K562 (cell line): ENCODE measurements around the gene NFE2. TPM values are rescaled to one million over a fixed set of nuclear protein-coding genes. Genes with fewer than 3 reads are reported as not detected.

Experiments
- BCOR ChIP-seq: fragments of 450-650 bp; IDR thresholded peaks from 2 replicates; pipeline ENCODE4 v1.6.1; 2016
- FOXJ3 ChIP-seq: sonication (generic); formaldehyde crosslinking; IDR thresholded peaks from 2 replicates; pipeline ENCODE4 v1.4.0; 2020; ENCODE audit warnings: mild to moderate bottlenecking, missing genetic modification reagents
- KLF10 ChIP-seq: fragments of 250-450 bp; sonication (Bioruptor Pico); IDR thresholded peaks from 2 replicates; pipeline ENCODE4 v1.6.1; 2021; ENCODE audit warnings: matching md5 sums
- MECOM ChIP-seq: fragments of 250-450 bp; sonication (Bioruptor Pico); IDR thresholded peaks from 2 replicates; pipeline ENCODE4 v1.8.0; 2022; ENCODE audit warnings: inconsistent platforms
- MTA3 ChIP-seq: fragments of 450-650 bp; formaldehyde crosslinking; IDR thresholded peaks from 2 replicates; pipeline ENCODE4 v1.6.1; 2017; ENCODE audit warnings: mild to moderate bottlenecking, borderline replicate concordance
- NBN ChIP-seq: fragments of 450-650 bp; IDR thresholded peaks from 2 replicates; pipeline ENCODE4 v1.6.1; 2016; ENCODE audit warnings: low read depth, mild to moderate bottlenecking
- NR4A1 ChIP-seq, 2 experiments: fragments of 250-450 bp in 1 of 2; fragments of 450-650 bp in 1 of 2; sonication (Bioruptor Pico) in 1 of 2; IDR thresholded peaks; 2 replicates each; pipeline versions ENCODE4 v1.4.0 to v1.6.1; 2016 to 2020; ENCODE audit warnings: mild to moderate bottlenecking in 2 of 2, missing compliant biosample characterization in 1 of 2, missing genetic modification characterization in 1 of 2, moderate library complexity in 1 of 2
- PML ChIP-seq: IDR thresholded peaks from 2 replicates; pipeline ENCODE4 v1.6.1; 2012; ENCODE audit warnings: low read length, inconsistent platforms
- POLR3A ChIP-seq: IDR thresholded peaks from 2 replicates; pipeline ENCODE4 v1.6.1; 2011; ENCODE audit warnings: borderline replicate concordance, mild to moderate bottlenecking, moderate library complexity; ENCODE audit not compliant: insufficient read length, insufficient read depth; ENCODE audit errors: extremely low read depth
- SMARCB1 ChIP-seq: IDR thresholded peaks from 2 replicates; pipeline ENCODE4 v1.6.1; 2011; ENCODE audit warnings: improper control_type of control experiment, low read depth; ENCODE audit not compliant: insufficient read length
- TCF15 ChIP-seq: fragments of 250-450 bp; sonication (Bioruptor Pico); IDR thresholded peaks from 2 replicates; pipeline ENCODE4 v1.8.0; 2022; ENCODE audit warnings: moderate library complexity, mild to moderate bottlenecking, inconsistent platforms
- TOE1 ChIP-seq, 2 experiments: fragments of 450-650 bp in 1 of 2; sonication (generic) in 1 of 2; formaldehyde crosslinking in 1 of 2; IDR thresholded peaks; 2 replicates each; pipeline versions ENCODE4 v1.7.1 to v1.8.0; 2016 to 2022; ENCODE audit warnings: borderline replicate concordance in 2 of 2, mild to moderate bottlenecking in 2 of 2, antibody characterized with exemption in 1 of 2, inconsistent platforms in 1 of 2, low read depth in 1 of 2, missing genetic modification reagents in 1 of 2, moderate library complexity in 1 of 2
- TRIM28 ChIP-seq: fragments of 450-650 bp; IDR thresholded peaks from 2 replicates; pipeline ENCODE4 v1.6.1; 2017
- ZFPM2 ChIP-seq: fragments of 250-450 bp; sonication (Bioruptor Pico); IDR thresholded peaks from 2 replicates; pipeline ENCODE4 v1.5.1; 2022; ENCODE audit warnings: mild to moderate bottlenecking
- ZKSCAN1 ChIP-seq: fragments of 150-350 bp; IDR thresholded peaks from 2 replicates; pipeline ENCODE4 v1.6.1; 2016; ENCODE audit warnings: low read depth, low read length
- ZNF23 ChIP-seq: fragments of 250-450 bp; sonication (Bioruptor Pico); IDR thresholded peaks from 2 replicates; pipeline ENCODE4 v1.4.0; 2020; ENCODE audit warnings: mild to moderate bottlenecking
- ZNF395 ChIP-seq: fragments of 200-800 bp; sonication (Bioruptor generic); IDR thresholded peaks from 2 replicates; pipeline ENCODE4 v1.6.1; 2017; ENCODE audit warnings: missing genetic modification characterization, missing compliant biosample characterization
- ZNF551 ChIP-seq: fragments of 250-450 bp; sonication (Bioruptor Pico); IDR thresholded peaks from 2 replicates; pipeline ENCODE4 v1.5.0; 2021; ENCODE audit warnings: mild to moderate bottlenecking, moderate library complexity
- polyA plus RNA-seq, 8 experiments: library from polyadenylated mRNA; depleted of rRNA in 4 of 8; stranded (reverse) in 5 of 8; unstranded in 3 of 8; fragments of >200 nt; fragmentation: Nextera tagmentation in 2 of 8; fragmentation: Illumina TruSeq in 1 of 8; extraction: Ambion mirVana in 2 of 8; extraction: Trizol in 1 of 8; gene quantifications; 2 replicates each; pipeline versions ENCODE4 v1.2.1 to v1.2.3, GENCODE V29; 2011 to 2014; ENCODE audit warnings: inconsistent platforms in 1 of 8, missing spikeins in 1 of 8
- total RNA-seq, 7 experiments: library from RNA; depleted of rRNA in 6 of 7; stranded (reverse); fragments of >200 nt in 6 of 7; fragmentation: Illumina TruSeq in 2 of 7; extraction: Trizol in 2 of 7; gene quantifications; 2 replicates each; pipeline versions ENCODE4 v1.2.1 to v1.2.3, GENCODE V29; 2011 to 2021; ENCODE audit warnings: low replicate concordance in 1 of 7

NFE2 gene
- total and polyA plus RNA-seq, 9 of the 15 experiments (the other 6 are each of a cell fraction or from before 2014, with no cell fraction given): 12.3 to 282 (median 208) TPM

- TF ChIP-seq MTA3 (no peak), TOE1 (IDR thresholded peaks at IDR 0.05; ENCODE audit: borderline replicate concordance) (no peak), TOE1 (CRISPR knock-in tag; IDR thresholded peaks at IDR 0.05; ENCODE audit: borderline replicate concordance, low read depth) (no peak), ZNF23 (CRISPR knock-in tag) (no peak), FOXJ3 (0 out of 2 replicates have a peak, but pooled peaks have one; percentile 42), MECOM (CRISPR knock-in tag) (no peak), BCOR (no peak), TCF15 (CRISPR knock-in tag) (no peak), ZKSCAN1 (no peak), NR4A1 (CRISPR knock-in tag; IDR thresholded peaks at IDR 0.05) (no peak), NR4A1 (tag; IDR thresholded peaks at IDR 0.05) (no peak), ZFPM2 (no peak), POLR3A (no peak), NBN (0 out of 2 replicates have a peak, but pooled peaks have one; percentile 21), TRIM28 (no peak), ZNF551 (CRISPR knock-in tag) (no peak), ZNF395 (CRISPR knock-in tag) (0 out of 2 replicates have a peak, but pooled peaks have one; percentile 43), PML (no peak), KLF10 (no peak), SMARCB1 (no peak)
Measured at GRCh38 chr12:54259194-54260011, 41.4 kb downstream of the NFE2 start (continued).
